Spleen (tissue), 11 donors: Measurements from ENCODE around the gene SECISBP2L. TPM values are rescaled to one million over a fixed set of nuclear protein-coding genes. Genes with fewer than 3 reads are reported as not detected.

ENCODE experiments used
- DNase-seq: peaks from one replicate; pipeline ENCODE4 v3.0.0-alpha.2; 2020
- H3K27ac ChIP-seq, 8 donors: fragments of 200-600 bp; sonication (generic) in 7 of 8; 1 replicate in 4 of 8; 2 replicates in 4 of 8; pipeline versions ENCODE4 v1.5.0 to v1.8.0; 2016 to 2021; ENCODE audit warnings: inconsistent platforms in 4 of 8, mild to moderate bottlenecking in 4 of 8, moderate library complexity in 1 of 8
- H3K27me3 ChIP-seq, 7 donors: fragments of 200-600 bp; sonication (generic) in 6 of 7; replicated peaks in 1 of 7; 1 replicate in 4 of 7; 2 replicates in 3 of 7; pipeline versions ENCODE4 v1.5.0 to v1.8.0; 2016 to 2021; ENCODE audit warnings: inconsistent platforms in 3 of 7, mild to moderate bottlenecking in 1 of 7
- H3K36me3 ChIP-seq, 6 donors: fragments of 200-600 bp; sonication (generic) in 5 of 6; 1 replicate in 4 of 6; 2 replicates in 2 of 6; pipeline versions ENCODE4 v1.5.0 to v1.8.0; 2016 to 2021; ENCODE audit warnings: inconsistent platforms in 2 of 6
- H3K4me1 ChIP-seq, 6 donors: fragments of 200-600 bp; sonication (generic) in 5 of 6; 1 replicate in 3 of 6; 2 replicates in 3 of 6; pipeline versions ENCODE4 v1.5.0 to v1.8.0; 2016 to 2021; ENCODE audit warnings: inconsistent platforms in 3 of 6
- H3K4me3 ChIP-seq, 8 donors: fragments of 200-600 bp; sonication (generic) in 7 of 8; 1 replicate in 4 of 8; 2 replicates in 4 of 8; pipeline versions ENCODE4 v1.5.0 to v1.8.0; 2016 to 2021; ENCODE audit warnings: inconsistent platforms in 4 of 8, mild to moderate bottlenecking in 4 of 8, moderate library complexity in 2 of 8
- H3K9me3 ChIP-seq, 8 donors: fragments of 200-600 bp; sonication (generic) in 7 of 8; 1 replicate in 4 of 8; 2 replicates in 4 of 8; pipeline versions ENCODE4 v1.5.0 to v1.8.0; 2016 to 2021; ENCODE audit warnings: inconsistent platforms in 4 of 8
- POLR2A ChIP-seq, 3 donors: fragments of 450-650 bp; IDR thresholded peaks; one replicate each; pipeline ENCODE4 v1.5.1; 2017; ENCODE audit warnings: antibody characterized with exemption in 3 of 3, mild to moderate bottlenecking in 1 of 3
- POLR2AphosphoS5 ChIP-seq, 3 donors: sonication (generic); formaldehyde crosslinking; IDR thresholded peaks; one replicate each; pipeline ENCODE4 v1.5.1; 2017; ENCODE audit warnings: antibody characterized with exemption in 3 of 3
- WGBS, 5 donors: extraction: QIAGEN DNeasy Blood & Tissue Kit in 3 of 5; methylation state at CpG; one replicate each; pipeline versions ENCODE4 v1.1.5 to v1.1.7; 2013 to 2018; 5-methylcytosine and 5-hydroxymethylcytosine counted together
- intact Hi-C: fragments of 100-400 bp; cut with DNase I; formaldehyde crosslinking; loops from one replicate; pipeline ENCODE4 v1.15.0; 2023; ENCODE audit warnings: low total_unique reads
- polyA plus RNA-seq, 3 donors: library from polyadenylated mRNA; stranded (reverse); fragments of 200-250 nt; gene quantifications; one replicate each; pipeline ENCODE4 v1.2.1, GENCODE V29; 2013
- total RNA-seq, 7 donors: library from RNA; depleted of rRNA in 3 of 7; stranded (reverse); fragments of >200 nt in 3 of 7; fragmentation: NEBNext Ultra II Directional in 4 of 7; extraction: Animal tissue kit (Norgen Biotek cat#: 25700) in 4 of 7; gene quantifications; one replicate each; pipeline versions ENCODE4 v1.1.0 to v1.2.1, GENCODE V29; 2016 to 2021
- TF ChIP-seq, protein P1 (sequence below), 11 experiments: fragments of 200-600 bp in 7 of 11; fragments of 450-650 bp in 4 of 11; sonication (generic) in 4 of 11; IDR thresholded peaks in 8 of 11; conservative IDR thresholded peaks in 3 of 11; 1 replicate in 7 of 11; 2 replicates in 4 of 11; pipeline versions ENCODE4 v1.4.0 to v1.8.0; 2016 to 2021; ENCODE audit warnings: antibody characterized with exemption in 11 of 11, inconsistent platforms in 4 of 11, mild to moderate bottlenecking in 1 of 11
- donor health status: healthy with polysubstance abuse.
- donor health status: DM: no; HTN: no; CAD: no; lungs with moderate emphysema.
- donor health status: DM: no; HTN: no; CAD: no.
- donor health status: Bipolar disorder and iron deficiency.
- donor health status: healthy.
- donor health status: DM: no; HTN: no; CAD: no.
- donor health status: DM: yes; HTN: yes; CAD: no.

The SECISBP2L gene
- total and polyA plus RNA-seq, 10 donors = 5.6 to 58.7 (median 47.1) TPM

DNA sequence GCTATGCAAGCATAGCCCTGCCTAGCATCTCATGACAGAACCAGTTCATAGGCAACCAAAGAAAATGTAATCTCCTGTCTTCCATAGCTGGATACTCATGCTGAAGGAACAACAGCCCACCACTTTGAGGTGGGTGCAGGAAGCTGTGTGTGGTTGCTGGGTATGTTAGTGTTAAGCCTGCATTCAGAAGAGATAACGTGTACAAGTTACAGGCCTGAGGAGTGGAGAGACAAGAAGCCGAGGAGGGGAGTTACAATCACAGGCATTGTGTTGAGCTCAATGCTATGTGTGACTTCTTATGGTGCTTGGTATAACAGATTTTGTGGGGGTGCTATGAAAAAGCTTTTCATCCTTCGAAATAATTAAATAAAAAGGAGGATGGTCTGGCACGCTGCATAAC, 42.8 kb upstream of the SECISBP2L start:
- H3K27ac ChIP-seq = no peak overlapping the region
- intact Hi-C loops = no loop called here
- no peaks in the 10 kb centered on the region for H3K9me3 ChIP-seq
- WGBS, 5 donors = 88 to 94% (median 90%) methylated on average over 4 of the region's 4 CpGs
- H3K36me3 ChIP-seq = no peaks in the 10 kb centered on the region
- DNase-seq = no peak
- H3K27me3 ChIP-seq = no peaks in the 10 kb centered on the region
- H3K4me3 ChIP-seq = no peak overlapping the region
- no peaks in the 10 kb centered on the region for H3K4me1 ChIP-seq
- TF ChIP-seq, protein P1, sequence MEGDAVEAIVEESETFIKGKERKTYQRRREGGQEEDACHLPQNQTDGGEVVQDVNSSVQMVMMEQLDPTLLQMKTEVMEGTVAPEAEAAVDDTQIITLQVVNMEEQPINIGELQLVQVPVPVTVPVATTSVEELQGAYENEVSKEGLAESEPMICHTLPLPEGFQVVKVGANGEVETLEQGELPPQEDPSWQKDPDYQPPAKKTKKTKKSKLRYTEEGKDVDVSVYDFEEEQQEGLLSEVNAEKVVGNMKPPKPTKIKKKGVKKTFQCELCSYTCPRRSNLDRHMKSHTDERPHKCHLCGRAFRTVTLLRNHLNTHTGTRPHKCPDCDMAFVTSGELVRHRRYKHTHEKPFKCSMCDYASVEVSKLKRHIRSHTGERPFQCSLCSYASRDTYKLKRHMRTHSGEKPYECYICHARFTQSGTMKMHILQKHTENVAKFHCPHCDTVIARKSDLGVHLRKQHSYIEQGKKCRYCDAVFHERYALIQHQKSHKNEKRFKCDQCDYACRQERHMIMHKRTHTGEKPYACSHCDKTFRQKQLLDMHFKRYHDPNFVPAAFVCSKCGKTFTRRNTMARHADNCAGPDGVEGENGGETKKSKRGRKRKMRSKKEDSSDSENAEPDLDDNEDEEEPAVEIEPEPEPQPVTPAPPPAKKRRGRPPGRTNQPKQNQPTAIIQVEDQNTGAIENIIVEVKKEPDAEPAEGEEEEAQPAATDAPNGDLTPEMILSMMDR (IDR thresholded peaks at IDR 0.05 in 8 of 11, conservative IDR thresholded peaks at IDR 0.05 in 3 of 11) = no peak
- TF ChIP-seq POLR2A (IDR thresholded peaks at IDR 0.05) (no peak), POLR2AphosphoS5 (IDR thresholded peaks at IDR 0.05) (no peak)

DNA sequence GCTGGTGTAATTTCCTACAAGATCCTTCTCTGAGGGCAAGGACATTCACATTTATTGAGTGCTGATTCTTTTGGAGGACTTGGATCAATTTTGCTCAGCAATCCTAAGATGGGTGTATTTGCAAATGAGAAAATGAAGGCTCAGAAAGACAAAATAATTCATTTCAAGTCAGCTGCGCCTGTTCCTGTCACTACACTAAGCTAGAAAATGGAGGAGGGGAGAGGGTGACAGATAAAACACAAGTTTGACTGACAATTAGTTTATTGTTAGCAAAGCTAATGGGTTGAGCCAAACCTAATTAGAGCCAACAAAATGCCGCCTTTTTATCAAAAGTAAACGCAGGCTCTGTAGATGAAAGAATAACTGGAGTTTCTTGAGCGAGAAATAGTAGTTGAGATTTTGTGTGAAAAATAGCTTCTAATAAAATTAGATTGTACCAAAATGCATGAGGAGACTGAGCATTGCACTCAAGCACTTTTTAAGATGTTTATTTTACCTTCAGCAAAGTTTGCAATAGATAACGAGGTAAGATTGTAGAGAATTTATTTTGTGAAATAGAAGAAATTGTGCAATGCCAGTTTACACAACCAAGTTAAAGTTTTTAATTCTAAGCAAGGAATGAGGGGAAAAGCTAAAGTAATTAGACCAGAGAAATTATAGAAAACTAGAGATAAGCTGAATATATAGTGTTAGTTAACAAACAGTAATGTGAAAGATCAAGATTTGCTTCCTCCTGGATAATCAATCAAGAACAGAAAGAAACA, 39.6 kb upstream of the SECISBP2L start:
- DNase-seq = no peak
- WGBS, 5 donors = 78 to 90% (median 87%) methylated on average over 5 of the region's 5 CpGs
- Histone ChIP-seq H3K4me1 (no peaks in the 10 kb centered on the region), H3K9me3 (no peaks in the 10 kb centered on the region), H3K27ac (no peak overlapping the region), H3K27me3 (no peaks in the 10 kb centered on the region), H3K36me3 (no peaks in the 10 kb centered on the region), H3K4me3 (no peak overlapping the region)
- TF ChIP-seq POLR2AphosphoS5 (IDR thresholded peaks at IDR 0.05) (no peak), POLR2A (IDR thresholded peaks at IDR 0.05) (no peak)
- TF ChIP-seq, protein P1 (IDR thresholded peaks at IDR 0.05 in 8 of 11, conservative IDR thresholded peaks at IDR 0.05 in 3 of 11) = no peak
- intact Hi-C loops = no loop called here

DNA sequence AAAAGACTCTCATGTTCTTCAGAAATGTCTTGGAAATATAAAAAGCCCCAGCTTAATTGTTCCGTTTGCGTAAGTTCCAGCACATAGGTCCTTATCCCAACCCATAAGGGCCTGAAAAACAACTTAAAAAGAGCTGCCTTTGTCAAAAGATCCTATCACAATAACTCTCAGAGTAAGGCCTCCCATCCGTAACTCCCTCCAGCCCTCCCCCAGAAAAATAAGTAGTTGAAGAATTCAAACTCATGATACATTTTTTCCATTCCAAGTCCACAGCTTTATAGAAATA, 38.0 kb upstream of the SECISBP2L start:
- no peak for DNase-seq
- Histone ChIP-seq H3K4me3 (no peak overlapping the region), H3K36me3 (no peaks in the 10 kb centered on the region), H3K27ac (no peak overlapping the region), H3K9me3 (no peaks in the 10 kb centered on the region), H3K4me1 (no peaks in the 10 kb centered on the region), H3K27me3 (no peaks in the 10 kb centered on the region)
- WGBS, 5 donors = 87 to 96% (median 93%) methylated on average over 3 of the region's 3 CpGs
- intact Hi-C loops = no loop called here
- TF ChIP-seq POLR2AphosphoS5 (IDR thresholded peaks at IDR 0.05) (no peak), POLR2A (IDR thresholded peaks at IDR 0.05) (no peak)
- TF ChIP-seq, protein P1 (IDR thresholded peaks at IDR 0.05 in 8 of 11, conservative IDR thresholded peaks at IDR 0.05 in 3 of 11) = no peak

DNA sequence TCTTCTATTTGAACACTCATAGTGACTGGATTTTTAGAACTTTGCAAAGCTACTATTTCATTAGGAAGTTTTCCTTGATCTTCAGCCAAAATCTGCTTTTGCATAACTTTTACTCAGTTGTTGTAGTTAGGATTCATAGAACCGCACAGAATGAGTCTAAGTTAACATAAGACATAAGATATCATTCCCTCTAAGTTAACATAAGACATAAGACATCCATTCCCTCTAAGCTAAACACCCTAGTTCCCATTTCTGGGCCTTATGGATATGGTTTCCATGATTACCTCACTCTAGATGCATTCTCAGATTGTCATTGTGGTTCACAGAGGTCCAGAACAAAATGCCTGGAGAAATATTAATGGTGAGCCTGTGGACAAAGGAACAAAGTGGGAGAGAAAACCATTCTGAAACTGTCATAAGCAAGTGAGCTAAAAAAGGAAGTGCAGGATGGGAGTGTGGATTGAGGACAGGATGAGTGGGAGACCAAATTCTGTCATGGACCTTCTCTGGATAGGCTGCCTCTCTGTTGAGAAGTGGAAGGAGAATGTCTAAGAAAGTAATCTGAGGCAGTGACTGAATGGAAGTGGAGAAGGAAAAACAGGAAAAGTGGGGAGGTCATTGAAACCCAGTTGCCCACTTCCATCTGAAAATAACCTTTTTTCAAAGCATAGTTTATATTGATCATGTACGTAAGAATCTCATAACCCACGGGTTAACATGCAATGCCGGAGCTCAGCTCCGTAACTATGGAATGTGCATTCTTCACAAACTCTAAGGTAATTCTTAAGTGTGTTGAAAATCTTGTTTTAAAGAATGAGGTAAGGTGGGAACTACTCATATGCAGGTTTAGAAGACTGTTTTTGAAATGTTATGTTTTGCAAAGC, 37.4 kb upstream of the SECISBP2L start:
- no peak for TF ChIP-seq POLR2AphosphoS5 (IDR thresholded peaks at IDR 0.05)
- TF ChIP-seq POLR2A (IDR thresholded peaks at IDR 0.05) = no peak
- TF ChIP-seq, protein P1 (IDR thresholded peaks at IDR 0.05 in 8 of 11, conservative IDR thresholded peaks at IDR 0.05 in 3 of 11) = no peak

More for the DNA sequence above, 37.4 kb upstream of the SECISBP2L start:
- no peaks in the 10 kb centered on the region for H3K36me3 ChIP-seq
- no peaks in the 10 kb centered on the region for H3K9me3 ChIP-seq
- H3K4me1 ChIP-seq = no peaks in the 10 kb centered on the region
- H3K4me3 ChIP-seq = no peak overlapping the region
- 87 to 96% (median 92%) methylated on average over 5 of the region's 5 CpGs for WGBS, 5 donors
- DNase-seq = no peak
- H3K27ac ChIP-seq = no peak overlapping the region
- no peaks in the 10 kb centered on the region for H3K27me3 ChIP-seq
- intact Hi-C loops = no loop called here
